Head of caudate nucleus (tissue), 42 donors: ENCODE results near the gene P4HA3.
A peak's percentile ranks its signal among the peaks of the same experiment; 100 is the strongest.
"Not testable (repeated sequence)": the region's sequence is repeated elsewhere in the genome, so short reads cannot be mapped to it uniquely, and the experiment has no call there.

Source experiments
- DNase-seq, 42 donors: peaks; one replicate each; pipeline versions ENCODE4 v3.0.0 to v3.0.0-alpha.2; 2020 to 2021; ENCODE audit warnings: mixed read lengths in 7 of 42
- intact Hi-C: fragments of 100-400 bp; cut with DNase I; formaldehyde crosslinking; loops from one replicate; pipeline ENCODE4 v1.15.0; 2022

Gene P4HA3

DNA sequence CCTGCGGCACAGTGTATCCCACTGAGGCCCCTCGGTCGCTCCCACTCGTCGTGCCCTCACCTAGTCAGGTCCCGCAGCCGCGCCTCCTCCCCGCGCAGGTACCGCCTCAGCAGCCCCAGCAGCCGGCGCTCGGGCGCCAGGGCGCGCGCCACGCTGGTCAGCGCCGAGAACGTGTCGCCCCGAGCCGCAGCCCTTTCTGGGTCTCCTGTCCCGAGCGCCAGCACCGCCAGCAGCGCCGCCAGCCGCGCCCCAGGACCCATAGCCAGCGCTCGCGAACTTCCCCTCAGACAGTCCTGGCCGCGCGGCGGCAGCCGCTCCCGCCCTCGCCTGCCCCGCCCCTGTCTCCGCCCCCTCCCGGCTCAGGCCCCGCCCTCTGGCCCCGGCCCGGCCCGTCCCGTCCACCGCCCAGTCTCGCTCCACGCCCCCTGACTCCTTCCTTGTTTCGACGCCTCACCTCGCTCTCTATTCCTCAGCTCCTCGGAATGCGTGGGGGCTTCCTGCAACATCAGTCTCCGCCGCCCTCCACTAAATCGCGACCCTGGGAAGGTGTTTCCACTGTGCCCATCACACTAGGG, at the start of gene P4HA3:
P4HA3 (minus strand) TSS at position 289 of the 575 bp plus-strand sequence; CDS start at position 260, 29 bp downstream.
- DNase-seq: peak in 33 of 42 donors; percentile 10 to 66 (median 36)
- intact Hi-C loops: no loop called here

DNA sequence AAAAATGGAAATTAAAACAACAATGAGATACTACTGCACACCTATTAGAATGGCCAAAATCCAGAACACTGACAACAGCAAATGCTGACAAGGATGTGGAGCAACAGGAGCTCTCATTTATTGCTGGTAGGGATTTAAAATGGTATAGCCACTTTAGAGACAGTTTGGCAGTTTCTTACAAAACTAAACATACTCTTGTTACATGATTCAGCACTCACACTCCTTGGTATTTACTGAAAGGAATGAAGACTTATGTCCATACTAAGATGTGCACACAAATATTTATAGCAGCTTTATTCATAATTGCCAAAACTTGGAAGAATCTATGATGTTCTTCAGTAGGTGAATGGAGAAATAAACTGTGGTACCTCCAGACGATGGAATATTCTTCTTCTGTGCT, 46.0 kb upstream of the P4HA3 start:
- intact Hi-C loops: no loop called here
- DNase-seq: no peak

DNA sequence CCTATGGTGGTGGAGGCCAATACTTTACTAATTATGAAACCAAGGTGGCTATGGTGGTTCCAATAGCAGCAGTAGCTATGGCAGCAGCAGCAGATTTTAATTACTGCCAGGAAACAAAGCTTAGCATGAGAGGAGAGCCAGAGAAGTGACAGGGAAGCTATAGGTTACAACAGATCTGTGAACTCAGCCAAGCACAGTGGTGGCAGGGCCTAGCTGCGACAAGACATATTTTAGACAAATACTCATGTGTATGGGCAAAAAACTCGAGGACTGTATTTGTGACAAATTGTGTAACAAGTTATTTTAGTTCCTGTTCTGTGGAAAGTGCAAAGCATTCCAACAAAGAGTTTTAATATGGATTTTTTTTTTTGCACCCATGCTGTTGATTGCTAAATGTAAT, 44.2 kb upstream of the P4HA3 start:
- intact Hi-C loops: no loop called here
- no peak for DNase-seq

DNA sequence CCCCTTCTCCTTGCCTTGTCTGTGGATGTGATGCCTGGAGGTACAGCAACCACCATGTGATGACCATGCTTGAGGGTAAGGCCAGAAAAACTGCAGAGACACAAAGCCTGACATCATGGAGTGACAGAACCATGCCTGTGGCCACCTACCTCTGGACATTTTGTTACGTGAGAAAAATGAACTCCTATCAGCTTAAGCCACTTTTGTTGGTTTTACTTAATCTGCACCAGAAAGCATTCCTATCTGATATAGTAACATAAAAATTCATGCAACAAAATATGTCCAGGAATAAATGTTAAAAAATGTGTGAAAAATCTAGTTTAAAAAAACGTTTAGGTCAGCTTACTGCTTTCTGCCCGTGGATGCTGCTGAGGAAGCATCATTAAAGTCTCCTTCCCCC, 42.6 kb upstream of the P4HA3 start:
- intact Hi-C loops: no loop called here
- no peak for DNase-seq

DNA sequence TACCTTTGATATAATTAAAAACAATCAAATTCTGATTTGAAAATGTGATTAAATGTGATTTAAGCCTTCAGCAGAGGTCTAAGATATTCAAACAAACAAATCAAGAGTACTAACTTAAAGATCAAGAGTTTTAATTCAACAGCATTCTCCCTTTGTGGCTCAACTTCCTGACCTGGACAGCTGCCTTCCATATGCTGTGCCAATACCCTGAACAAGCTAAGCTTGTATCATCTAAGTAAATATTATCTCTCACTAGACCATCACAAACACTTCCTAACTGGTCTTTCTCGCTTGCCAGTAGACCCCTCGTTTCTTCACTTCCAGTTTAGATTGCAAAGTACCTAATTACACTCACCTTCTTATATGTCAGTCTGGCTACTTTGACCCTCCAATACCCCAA, 35.9 kb upstream of the P4HA3 start:
- intact Hi-C loops: no loop called here

DNA sequence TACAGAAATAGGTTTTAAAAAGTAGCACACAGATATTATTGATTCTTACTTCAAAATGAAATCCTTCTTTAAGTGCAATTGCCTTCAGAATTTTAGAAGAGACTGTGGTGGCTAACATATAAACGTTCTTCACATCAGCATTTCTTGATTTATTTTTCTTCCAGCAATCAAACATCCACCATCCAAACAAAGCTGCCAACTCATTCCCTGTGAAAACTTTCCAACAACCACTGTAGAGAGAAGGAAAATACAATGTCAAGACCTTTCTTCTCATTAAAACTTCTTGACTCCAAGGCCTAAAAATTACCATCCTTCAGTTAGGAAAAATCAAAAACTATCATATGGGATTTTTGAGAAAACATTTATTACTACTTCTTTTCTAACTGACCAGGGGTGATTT, 34.0 kb upstream of the P4HA3 start:
- DNase-seq: no peak
- intact Hi-C loops: no loop called here

More for the DNA sequence above, 35.9 kb upstream of the P4HA3 start:
- no peak for DNase-seq

DNA sequence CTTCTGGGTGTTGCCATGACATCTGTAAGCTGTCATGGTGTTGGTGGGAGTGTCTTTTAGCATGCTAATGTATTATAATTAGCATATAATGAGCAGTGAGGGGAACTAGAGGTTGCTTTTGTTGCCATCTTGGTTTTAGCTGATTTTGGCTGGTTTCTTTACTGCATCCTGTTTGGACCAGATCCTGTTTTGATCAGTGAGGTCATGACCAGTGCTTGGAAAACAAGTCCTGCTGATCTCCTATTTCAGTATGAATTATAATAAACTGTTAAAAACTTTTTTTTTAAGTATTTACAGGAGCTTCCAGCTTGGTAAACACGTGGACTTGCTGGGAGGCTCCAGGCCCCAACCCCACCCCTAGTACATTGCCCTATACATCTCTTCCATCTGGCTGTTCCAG, 30.5 kb upstream of the P4HA3 start:
- intact Hi-C loops: no loop called here
- no peak for DNase-seq

DNA sequence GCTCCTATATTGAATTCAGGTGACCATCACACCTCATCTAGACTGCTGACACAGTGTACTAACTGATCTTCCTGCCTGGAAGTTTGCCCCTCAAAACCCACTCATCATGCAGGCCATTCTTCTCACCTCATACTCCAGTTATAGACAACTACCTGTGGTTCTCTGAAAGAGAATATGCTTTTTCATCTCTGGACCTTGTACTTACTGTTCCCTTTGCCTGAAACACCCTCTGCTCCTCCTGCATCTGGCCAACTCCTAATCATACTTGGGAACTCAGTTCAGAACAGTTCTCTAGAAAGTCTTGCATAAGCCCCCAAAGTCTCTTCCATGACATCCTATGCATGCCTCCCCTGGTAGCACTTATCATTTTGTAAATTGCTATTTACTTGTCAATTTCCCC, 28.2 kb upstream of the P4HA3 start:
- no peak for DNase-seq
- intact Hi-C loops: no loop called here

DNA sequence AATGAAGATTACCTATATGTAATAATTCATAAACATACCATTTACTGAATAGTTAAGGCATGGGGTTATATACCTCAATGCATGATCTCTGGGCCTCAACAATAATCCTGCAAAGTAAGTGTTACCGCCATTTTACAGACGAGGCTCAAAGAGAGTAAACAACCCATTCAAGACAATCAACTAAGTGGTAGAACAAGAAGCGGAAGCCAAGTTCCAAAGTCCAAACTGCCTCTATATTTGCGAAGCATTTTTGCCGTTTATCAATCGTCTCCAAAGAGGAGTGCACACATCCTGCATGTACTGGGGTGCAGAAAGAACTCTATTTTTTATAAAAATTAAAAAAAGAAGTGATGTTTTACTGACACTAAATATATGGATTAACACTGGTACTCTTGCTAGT, 27.5 kb upstream of the P4HA3 start:
- intact Hi-C loops: no loop called here
- no peak for DNase-seq

DNA sequence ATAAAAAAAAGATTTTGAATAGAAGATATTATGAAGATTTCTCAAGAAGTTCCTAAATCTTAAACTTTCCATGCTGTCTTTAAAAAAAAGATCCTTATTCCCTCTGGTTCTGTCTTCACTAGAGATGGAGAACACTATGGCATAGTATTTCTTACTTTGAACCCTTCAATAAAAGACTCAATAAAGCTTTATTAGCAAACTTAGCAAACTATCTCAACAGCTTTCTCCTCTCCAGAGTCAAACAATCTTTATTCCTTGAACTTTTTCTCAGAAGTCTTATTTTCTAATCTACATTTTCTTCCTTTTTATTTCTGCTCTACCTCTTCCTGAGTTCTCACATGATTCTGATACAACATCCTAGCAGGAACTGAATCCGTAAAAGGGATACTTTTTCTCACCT, 21.8 kb upstream of the P4HA3 start:
- DNase-seq: no peak
- intact Hi-C loops: no loop called here

DNA sequence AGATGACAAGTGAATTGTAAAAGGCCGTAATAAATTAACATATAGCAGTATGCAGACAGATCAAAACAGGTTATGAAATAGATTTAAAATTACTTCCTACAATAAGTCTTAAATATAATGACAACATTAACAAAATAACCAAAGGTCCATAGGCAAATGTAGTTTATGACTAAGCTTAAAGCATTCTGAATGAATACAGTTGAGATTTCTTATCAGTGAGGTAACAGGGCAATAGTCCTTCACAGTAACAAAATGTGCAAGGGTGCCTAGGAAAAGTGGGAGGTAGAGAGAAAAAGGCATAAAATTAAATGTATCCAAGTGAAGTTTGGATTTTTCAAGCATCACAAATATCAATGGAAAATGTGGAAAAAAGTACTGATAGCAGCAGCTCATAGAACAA, 20.9 kb upstream of the P4HA3 start:
- intact Hi-C loops: no loop called here
- DNase-seq: no peak

DNA sequence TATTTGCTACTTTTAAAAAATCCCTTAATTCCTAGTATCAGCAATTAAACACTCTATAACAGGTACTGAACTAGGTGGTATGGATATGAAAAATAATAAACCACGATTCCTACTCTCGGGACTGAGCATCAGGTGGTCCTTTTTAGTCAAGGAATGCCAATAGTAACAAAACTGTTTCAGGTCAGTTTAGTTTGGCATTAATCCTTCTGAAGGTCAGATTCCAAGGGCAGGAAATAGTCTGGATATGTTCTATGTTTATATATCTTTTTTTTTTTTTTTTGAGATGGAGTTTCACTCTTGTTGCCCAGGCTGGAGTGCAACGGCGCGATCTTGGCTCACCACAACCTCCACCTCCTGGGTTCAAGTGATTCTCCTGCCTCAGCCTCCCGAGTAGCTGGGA, 19.6 kb upstream of the P4HA3 start:
- DNase-seq, intact Hi-C loops: not testable (repeated sequence)

DNA sequence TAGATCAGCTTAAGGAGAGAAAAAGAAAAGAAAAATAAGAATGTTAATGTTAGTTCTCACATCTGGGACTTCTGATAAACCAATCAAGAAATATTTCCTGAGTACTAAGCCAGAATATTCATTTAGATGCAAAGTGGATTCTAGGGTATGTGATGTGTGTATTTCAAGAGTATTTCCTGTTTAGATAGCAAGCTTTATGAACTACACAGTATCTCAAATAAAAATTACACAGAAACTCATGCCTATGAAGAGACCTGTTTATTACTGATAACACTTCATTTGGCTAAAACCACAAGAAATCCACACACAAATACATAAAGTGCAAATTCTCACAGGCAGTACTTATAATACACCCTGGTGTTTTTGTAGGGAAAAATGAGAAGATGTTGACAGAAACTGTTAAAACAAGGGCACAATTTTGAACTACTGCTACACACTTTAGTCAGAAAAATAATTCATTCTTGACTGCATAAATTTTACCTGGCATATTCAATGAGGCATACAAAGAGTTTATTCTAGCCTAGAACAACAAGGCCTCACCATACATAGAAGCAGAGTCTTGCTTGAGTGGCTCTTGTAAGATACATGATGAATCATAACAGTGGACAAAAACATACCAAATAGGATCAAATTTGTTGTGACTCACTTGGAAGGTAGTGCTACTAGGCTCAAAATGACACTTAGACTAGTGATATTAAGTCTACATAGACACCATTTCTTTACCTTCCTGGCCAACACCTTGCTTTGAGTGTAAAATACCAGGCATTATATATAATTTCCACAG, 18.8 kb upstream of the P4HA3 start:
- no peak for DNase-seq

DNA sequence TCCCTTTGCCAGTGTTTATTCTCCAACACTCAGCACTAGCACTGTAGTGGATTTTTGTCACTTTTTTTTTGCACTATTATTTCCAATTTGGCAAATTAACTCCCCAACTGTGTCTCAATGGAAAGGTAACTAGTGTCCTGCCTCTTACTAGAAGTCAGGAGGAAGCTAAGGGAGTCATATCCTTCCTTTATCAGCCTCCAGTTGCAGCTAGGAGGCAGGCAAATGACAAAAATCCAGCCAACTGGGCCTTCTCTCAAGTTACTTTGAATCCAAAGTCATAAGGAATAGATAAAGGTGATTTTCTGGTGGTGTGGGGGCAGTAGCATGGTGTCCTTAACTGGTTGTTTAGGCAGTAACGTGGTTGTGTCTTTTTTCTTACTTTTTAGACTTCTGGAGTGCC, 15.6 kb upstream of the P4HA3 start:
- no peak for DNase-seq
- intact Hi-C loops: no loop called here

More for the DNA sequence above, 18.8 kb upstream of the P4HA3 start:
- intact Hi-C loops: no loop called here

DNA sequence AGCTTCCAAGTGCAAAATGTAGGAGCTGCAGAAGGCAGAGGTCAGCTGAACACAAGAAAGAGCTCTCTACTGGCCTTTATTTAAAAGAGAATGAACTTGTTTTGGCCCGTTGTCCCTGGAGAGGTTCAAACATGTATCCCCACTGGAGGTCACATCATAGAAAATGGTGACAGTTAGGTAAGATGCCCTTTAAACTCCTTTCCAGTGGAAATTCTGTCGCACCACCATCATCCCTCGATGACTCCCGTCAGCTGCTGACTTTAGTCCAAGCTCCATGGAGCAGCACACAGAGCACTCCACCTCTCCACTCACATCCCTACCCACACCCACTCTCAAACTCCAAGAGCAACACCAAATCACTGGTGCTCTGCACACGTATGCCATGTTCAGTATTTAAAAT, 15.2 kb upstream of the P4HA3 start:
- no peak for DNase-seq
- intact Hi-C loops: no loop called here

DNA sequence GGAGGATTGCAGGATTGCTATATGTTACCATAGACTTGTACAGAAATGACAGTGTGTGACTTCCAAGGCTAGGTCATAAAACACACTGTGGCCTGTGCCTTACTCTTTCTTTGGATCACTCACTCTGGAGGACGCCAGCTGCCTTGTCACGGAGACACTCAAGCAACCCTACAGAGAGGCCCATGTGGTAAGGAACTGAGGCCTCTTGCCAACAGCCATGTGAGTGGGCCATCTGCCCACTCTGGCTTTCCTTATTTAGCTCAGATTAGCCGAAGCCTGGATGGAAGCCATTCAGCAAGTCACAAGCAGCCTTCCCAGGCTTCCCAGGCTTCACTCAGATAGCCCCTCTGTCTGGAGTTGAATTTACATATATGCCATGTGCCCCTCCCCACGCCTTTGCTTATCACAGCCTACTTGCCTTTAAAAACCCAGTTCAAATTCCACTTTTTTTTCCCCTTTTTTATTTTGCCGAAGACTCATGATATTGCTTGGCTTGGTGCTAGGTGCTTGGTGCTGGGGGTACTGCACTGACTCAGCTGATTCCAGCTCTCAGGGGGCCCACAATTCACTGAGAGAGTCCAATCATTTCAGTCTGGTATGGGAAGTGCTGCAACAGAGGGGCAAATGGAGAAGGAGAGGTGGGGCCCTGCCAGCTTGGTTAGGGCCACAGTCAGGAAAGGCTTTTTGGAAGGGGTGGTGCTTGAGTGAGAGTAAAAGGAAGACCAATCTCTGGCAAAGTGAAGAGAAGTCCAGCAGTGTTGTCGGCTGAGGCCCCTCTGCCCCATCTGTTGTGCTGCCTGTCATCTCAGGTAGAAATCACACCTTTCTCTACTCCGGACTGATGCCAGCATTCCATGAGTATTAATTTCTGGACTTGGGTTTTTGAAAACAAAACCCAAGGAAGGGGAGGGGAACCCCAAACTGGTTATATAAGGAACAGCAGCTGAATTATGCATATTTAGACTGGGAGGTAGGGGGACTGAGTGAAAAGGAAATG, 14.5 kb upstream of the P4HA3 start:
- intact Hi-C loops: no loop called here

DNA sequence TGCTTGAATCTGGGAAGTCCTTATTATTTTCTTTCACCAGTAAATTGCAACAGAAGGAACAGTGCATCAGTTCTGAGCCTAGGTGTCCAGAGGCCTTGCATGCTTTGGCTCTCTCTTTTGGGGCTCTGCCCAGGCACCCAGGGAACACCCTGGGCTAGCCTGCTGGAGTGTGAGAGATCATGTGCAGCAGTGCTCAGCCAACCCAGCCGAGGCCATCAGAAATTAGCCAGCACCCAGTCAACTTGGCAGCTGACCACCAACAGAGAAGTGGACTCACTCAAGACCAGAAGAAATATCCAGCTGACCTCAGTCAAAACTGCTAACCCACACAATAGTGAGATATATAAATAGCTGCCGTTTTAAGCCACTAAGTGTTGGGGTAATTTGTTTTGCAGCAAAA, 11.2 kb upstream of the P4HA3 start:
- intact Hi-C loops: no loop called here
- DNase-seq: peak in 3 of 42 donors; percentile 17 to 44 (median 40)

More for the DNA sequence above, 14.5 kb upstream of the P4HA3 start:
- peak; percentile 8 to 83 (median 56) for DNase-seq

DNA sequence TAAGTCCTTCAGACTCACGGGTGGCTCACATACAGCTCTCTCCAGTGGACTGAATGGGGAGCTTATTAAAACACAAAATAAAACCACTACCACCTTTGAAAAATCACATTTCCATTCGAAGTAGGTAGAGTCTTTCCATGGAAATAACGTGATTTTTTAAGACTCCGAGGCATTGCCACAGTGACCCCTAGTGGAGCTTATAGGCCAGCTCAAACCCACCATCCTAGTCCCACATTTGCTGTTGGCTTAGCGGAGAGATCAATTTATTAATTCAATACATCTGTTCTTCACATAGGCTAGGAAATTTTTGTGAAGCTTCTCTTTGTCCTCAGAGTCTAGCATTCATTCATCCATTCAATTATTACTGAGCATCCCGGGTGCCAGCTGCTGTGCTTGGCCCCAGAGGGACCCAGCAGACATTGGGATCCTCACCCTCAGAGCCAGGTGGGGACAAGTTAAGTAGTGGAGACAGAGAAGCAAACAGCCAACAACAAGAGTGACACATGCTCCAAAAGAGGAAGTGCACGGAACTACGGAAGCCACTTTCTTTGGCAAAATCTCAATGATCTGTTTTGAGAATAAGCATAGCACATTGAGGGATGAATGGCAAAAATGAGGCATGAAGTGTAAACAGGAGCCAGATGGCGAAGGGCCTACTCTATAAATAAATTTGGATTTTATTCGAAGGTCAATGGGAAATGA, 10.2 kb upstream of the P4HA3 start:
- peak in 1 of 42 donors; percentile 24 for DNase-seq
- intact Hi-C loops: no loop called here

DNA sequence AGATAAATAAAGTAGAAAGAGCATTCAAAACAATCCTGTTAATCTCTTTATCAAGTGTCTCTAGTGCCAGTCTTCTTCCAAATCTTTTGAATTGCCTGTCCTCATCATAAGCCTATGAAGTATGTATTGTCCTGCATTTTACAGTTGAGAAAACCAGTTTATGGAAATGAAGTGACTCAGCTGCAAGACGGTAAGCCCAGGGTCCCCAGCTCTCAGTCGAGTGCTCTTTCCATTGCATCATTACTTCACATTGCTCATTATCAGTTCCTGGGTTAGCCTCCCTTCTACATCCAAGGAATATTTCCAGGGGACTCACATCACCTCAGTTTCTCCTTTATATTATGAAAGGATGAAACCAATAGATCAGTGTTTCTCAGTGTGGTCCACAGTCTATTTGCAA, 9.1 kb upstream of the P4HA3 start:
- no peak for DNase-seq
- intact Hi-C loops: no loop called here
